A549 treated with AZD2906 at 1 μM for 4 hours (cell line): ENCODE results near the gene DNAH2. TPM values are rescaled to one million over a fixed set of nuclear protein-coding genes. Genes with fewer than 3 reads are reported as not detected.

Experiments used
- total RNA-seq: library from RNA; stranded (reverse); fragments of 200-300 nt; extraction: Qiagen RNA extraction; gene quantifications from 5 replicates; pipeline ENCODE4 v1.2.3, GENCODE V29; 2022

The DNAH2 gene, protein sequence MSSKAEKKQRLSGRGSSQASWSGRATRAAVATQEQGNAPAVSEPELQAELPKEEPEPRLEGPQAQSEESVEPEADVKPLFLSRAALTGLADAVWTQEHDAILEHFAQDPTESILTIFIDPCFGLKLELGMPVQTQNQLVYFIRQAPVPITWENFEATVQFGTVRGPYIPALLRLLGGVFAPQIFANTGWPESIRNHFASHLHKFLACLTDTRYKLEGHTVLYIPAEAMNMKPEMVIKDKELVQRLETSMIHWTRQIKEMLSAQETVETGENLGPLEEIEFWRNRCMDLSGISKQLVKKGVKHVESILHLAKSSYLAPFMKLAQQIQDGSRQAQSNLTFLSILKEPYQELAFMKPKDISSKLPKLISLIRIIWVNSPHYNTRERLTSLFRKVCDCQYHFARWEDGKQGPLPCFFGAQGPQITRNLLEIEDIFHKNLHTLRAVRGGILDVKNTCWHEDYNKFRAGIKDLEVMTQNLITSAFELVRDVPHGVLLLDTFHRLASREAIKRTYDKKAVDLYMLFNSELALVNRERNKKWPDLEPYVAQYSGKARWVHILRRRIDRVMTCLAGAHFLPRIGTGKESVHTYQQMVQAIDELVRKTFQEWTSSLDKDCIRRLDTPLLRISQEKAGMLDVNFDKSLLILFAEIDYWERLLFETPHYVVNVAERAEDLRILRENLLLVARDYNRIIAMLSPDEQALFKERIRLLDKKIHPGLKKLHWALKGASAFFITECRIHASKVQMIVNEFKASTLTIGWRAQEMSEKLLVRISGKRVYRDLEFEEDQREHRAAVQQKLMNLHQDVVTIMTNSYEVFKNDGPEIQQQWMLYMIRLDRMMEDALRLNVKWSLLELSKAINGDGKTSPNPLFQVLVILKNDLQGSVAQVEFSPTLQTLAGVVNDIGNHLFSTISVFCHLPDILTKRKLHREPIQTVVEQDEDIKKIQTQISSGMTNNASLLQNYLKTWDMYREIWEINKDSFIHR (N-terminal part only)
- 0.02 to 0.05 TPM (median 0.03 TPM) in 5 replicates for total RNA-seq

DNA sequence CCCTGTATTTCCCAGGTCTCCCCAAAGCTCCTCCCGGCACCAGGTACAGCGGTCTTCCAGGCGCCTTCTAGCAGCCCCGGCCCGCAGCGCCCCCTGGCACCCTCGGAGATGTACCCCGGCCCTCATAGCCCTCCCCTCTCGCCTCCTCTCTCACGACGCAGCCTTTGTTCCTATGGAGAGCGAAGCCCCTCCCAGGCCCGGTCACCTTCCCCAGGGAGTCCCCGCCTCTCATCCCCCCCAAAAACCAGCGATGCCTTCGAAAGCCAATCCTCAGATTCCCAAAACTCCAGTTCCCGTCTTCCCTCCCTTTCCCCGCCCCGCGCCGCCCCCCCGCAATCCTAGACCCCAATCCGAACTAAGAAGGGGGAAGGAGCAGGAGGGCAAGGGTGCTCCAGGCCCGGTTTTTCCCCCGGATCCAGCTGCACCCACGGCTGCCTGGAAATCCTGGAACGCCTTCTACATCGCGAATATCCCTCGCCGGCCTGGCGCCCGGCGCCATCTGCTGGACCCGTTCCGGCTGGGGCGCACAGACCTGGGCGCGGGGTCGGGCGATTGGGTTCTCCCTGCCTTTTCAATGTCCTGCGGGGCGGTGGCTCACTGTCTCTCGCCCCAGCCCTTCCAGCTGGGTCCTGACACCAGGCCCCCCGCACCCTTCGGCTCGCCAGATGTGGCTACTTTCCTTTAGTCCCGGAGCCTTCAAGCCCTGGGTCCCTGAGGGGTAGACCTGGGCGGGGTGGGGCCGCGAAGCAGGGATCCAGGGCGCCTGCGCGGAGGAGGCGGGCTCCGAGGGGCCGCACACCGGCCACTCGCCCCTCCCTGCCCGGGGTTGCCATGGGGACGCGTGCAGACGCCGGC, at the start of gene DNAH2:
DNAH2 (plus strand) TSS at position 844 of the 855 bp plus-strand sequence. CDS start 1,991 bp downstream, outside the sequence.

DNA sequence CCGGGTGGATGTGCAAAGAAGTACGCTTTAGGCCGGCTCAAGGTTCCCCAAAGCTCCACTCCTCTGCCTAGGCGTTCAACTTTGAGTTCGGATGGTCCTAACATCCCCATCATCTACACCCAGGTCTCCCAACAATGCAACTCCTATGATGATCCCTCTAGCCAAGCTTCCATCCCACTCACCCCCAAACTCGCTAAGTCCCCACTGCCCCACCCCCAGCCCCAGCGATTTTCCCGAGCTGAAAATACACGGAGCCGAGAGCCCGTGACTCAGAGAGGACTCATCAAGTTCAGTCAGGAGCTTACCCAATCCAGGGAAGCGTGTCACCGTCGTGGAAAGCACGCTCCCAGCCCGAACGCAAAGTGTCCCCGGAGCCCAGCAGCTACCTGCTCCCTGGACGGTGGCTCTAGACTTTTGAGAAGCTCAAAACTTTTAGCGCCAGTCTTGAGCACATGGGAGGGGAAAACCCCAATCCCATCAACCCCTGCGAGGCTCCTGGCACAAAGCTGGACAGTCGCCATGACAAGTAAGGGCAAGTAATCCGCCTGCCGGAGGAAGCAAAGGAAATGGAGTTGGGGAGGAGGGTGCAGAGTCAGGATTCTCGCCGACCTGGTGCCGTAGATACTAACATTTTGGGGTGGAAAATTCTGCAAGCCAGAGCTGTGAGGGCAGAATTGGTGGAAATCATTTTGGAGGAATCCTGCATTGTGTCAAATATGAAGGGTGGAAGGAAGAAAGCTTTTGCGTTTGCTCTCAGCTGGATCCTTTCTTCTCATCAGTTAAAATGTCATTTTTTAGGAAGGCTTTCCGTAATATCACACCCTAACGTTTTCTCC, 30.3 kb upstream of the DNAH2 start, which contains the start of gene TP53:
TP53 (minus strand) TSS at position 419 of the 836 bp plus-strand sequence. CDS start 10,896 bp downstream, outside the sequence.

DNA sequence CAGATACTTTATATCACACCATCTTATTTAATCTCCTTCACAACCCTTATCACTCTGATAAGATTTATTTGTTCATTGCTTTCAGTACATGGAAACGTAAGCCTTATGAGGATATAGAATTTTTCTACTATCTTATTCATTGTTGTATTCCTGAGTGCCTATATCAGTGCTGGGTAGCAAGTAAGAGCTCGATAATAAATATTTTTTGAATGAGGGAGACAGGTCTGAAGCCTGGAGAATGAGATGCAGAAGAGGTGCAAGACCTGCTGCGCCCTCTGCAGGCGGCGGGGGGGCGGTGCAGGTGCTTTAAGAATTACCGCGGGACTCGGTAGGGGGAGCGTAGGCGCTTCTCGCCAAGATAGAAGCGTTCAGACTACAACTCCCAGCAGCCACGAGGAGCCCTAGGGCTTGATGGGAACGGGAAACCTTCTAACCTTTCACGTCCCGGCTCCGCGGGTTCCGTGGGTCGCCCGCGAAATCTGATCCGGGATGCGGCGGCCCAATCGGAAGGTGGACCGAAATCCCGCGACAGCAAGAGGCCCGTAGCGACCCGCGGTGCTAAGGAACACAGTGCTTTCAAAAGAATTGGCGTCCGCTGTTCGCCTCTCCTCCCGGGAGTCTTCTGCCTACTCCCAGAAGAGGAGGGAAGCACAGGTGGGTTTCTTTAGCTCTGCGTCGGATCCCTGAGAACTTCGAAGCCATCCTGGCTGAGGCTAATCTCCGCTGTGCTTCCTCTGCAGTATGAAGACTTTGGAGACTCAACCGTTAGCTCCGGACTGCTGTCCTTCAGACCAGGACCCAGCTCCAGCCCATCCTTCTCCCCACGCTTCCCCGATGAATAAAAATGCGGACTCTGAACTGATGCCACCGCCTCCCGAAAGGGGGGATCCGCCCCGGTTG, 29.4 kb upstream of the DNAH2 start, which contains the start of gene WRAP53:
WRAP53 (plus strand) TSS at position 570 of the 900 bp plus-strand sequence; CDS start at position 742, 172 bp downstream.

DNA sequence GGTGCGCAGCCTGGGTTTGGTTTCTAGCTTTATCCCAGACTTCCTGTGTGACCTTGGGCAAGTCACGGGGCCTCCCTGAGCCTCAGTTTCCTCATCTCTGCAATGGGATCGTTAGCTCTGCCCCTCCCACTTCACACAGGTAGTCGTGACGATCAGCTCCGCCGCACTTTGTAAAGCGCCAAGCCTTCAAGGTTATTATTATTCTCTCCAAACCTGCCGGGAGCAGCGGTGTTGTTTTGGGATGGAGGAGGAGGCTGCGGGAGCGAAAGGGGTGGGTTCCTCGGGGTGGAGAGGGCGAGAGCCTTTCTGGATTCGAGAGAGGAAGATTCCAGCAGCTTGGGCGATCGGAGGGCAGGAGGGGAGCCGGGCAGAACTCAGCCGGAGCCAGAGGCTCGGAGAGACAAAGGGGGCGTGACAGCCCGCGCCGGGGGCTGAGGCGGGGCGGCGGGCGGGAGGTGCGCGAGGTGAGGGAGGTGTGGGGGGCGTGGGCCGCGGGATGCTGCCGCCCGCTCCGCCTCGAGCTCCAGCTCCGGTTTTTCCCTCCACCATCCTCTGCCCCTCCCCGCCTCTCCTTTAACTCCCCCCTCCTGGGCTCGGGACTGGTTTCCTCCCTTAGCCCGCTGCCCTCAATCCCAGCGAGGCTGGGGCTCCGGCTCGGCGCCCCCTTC, 12.8 kb upstream of the DNAH2 start, which contains the start of gene EFNB3:
EFNB3 (plus strand) TSS at position 602 of the 668 bp plus-strand sequence. CDS start 397 bp downstream, outside the sequence.

DNA sequence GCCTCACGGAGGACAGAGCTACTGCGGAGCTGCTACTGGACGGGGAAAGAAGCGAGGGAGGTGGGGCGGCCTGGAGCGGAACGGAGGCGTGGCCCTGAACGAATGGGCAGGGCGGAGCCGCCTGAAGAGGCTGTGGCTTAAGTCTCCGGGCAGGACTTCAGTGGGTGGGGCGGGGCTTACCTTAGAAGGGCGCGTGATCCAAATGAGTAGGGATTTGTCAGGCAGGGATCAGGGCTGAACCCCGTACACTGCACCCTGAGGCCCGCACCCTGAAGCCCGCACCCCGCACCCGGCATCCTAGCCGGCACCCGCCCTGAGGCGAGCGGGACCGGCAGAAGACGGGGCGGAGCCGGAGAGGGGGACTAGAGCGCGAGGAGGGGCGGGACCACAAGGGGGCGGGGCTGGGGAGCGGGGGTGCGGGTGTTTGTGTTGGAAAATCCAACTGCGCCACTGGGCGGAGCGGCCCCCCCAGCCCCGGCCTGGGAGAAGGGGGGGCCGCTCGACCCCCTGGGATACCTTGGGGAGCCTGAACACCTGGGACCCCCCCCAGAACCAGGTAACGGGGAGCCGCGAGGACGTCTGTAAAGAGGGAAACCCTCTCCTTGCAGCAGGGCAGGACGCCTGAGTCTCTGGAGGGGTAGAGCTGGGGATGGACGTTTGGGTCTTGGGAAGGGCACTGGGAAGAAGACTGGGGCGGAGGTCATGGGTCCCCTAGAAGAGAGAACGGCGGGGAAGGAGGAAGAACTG, 116.4 kb downstream of the DNAH2 start, which contains the start of gene KDM6B:
KDM6B (plus strand) TSS at position 423 of the 747 bp plus-strand sequence. CDS start 11,338 bp downstream, outside the sequence.

DNA sequence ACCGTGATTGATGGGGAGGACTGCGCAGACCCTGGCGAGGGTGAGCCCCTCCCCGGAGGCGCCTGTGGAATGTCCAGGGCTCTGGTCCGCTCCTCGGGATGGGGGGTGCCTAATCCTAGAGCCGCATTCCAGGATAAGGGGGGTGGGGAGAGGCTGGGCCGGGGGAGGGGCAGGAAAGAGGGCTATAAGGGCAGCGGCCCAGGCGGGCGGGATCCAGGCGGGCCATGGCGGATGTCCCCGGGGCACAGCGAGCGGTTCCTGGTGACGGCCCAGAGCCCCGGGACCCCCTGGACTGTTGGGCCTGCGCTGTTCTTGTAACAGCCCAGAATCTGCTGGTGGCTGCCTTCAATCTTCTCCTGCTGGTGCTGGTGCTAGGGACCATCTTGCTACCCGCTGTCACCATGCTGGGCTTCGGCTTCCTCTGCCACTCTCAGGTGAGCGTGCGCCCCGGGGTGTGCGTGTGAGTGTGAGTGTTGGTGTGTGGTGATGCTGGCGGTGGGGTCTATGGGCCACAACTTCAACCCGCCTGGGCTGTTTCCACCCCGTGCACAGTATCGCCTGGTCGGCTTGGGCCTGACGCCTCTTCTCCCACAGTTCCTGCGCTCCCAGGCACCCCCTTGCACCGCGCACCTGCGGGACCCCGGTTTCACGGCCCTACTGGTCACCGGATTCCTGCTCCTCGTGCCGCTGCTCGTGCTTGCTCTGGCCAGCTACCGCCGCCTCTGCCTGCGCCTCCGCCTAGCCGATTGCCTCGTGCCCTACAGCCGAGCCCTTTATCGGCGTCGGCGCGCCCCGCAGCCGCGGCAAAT, 137.5 kb downstream of the DNAH2 start, which contains the start of gene TMEM88:
TMEM88 (plus strand) TSS at position 216 of the 809 bp plus-strand sequence; CDS start at position 225, 9 bp downstream.

DNA sequence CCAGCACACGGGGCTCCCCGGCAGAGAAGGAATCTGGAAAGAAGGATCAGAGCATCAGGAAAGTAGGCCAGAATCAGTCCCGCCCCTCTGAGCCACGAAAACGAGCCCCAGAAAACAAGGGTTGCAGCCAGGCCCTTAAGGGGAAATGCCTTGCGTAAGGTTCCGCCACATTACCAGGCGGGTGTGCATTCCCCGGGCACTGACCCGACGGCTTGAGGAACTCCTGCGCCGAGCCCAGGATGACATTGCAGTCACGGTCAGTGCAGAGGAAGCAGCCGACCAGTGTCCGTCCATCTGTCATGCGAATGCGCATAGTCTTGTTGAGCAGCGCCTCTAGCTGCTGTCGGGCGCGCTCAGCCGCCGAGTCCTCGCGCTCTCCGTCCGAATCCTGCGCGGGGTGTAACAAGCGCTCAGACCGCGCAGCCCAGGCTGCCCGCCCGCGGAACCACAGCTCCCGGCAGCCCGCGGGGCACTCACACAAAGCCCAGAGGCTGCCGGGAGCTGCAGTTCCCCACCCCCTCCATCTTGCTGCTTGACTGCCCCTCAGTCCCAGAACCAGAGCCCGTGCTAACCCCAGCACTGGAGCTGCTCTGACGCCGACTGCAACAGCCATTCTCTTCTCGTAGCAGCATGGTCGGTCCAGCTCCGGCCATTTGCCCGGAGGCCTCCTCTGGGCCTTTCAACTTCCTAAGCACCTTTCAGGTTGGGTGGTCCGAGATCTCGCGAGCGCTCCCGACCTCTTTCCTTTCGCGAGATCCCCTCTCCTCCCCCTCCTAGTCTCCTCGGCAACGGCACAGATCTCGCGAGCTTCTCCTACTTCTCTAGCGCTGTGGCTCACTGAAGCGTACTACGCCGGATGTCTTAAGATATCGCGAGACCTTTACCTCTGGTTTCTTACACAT, 139.5 kb downstream of the DNAH2 start, which contains the start of gene NAA38:
NAA38 (minus strand) TSS at position 749 of the 902 bp plus-strand sequence; CDS start at position 653, 96 bp downstream.

DNA sequence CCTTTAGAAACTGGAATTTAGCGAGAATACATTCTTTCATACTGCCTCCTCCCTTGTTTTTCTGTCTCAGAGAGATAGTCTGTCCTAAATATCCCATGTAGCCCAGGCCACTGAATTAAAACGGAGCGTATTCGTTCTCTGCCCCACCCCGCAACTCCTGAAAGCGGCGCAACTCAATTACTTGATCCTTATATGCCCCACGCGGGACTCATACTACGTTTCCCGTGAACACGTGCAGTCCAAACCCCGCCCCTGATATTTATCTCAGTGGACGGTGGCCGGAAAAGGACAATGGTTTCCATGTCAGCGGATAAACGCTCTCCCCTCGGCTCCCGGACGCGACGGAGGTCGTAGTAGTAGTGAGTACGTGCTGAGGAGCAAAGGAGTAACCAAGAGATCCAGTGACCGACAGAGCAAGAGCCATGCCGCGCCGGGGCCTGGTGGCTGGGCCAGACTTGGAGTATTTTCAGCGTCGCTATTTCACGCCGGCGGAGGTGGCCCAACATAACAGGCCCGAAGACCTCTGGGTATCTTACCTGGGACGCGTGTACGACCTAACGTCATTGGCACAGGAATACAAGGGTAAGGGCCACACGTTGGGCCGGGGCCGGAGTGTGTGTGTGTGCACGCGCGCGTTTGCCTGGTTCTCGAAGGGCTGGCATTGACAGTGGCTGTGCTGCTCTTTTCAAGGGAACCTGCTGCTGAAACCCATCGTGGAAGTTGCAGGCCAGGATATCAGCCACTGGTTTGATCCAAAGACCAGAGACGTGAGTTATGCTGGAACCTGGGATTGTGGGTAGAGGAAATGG, 140.4 kb downstream of the DNAH2 start, which contains the start of gene CYB5D1:
CYB5D1 (plus strand) TSS at position 291 of the 809 bp plus-strand sequence; CDS start at position 423, 132 bp downstream.

Other genes with a start within 250 kb of the DNAH2 start
- gene ZBTB4, start 238.1 kb upstream of the DNAH2 start, total RNA-seq: 21.0 to 25.5 TPM (median 24.1 TPM) in 5 replicates
- not detected in 5 replicates for gene SLC35G6, start 236.3 kb upstream of the DNAH2 start, total RNA-seq
- gene POLR2A, start 233.4 kb upstream of the DNAH2 start, total RNA-seq: 72.5 to 86.2 TPM (median 79.8 TPM) in 5 replicates
- 8.2 to 13.3 TPM (median 13.0 TPM) in 5 replicates for gene TNFSF12, start 168.7 kb upstream of the DNAH2 start, total RNA-seq
- gene TNFSF13, start 159.0 kb upstream of the DNAH2 start, total RNA-seq: 0.49 to 1.1 TPM (median 0.68 TPM) in 5 replicates
- gene SENP3, start 155.8 kb upstream of the DNAH2 start, total RNA-seq: 84.9 to 95.8 TPM (median 95.7 TPM) in 5 replicates
- gene CD68, start 138.1 kb upstream of the DNAH2 start, total RNA-seq: 27.0 to 34.4 TPM (median 31.4 TPM) in 5 replicates
- gene MPDU1, start 133.9 kb upstream of the DNAH2 start, total RNA-seq: 111 to 143 TPM (median 116 TPM) in 5 replicates
- gene SOX15, start 127.7 kb upstream of the DNAH2 start, total RNA-seq: 0.16 to 0.52 TPM (median 0.31 TPM) in 5 replicates
- gene FXR2, start 102.8 kb upstream of the DNAH2 start, total RNA-seq: 47.5 to 56.4 TPM (median 54.2 TPM) in 5 replicates
- gene SAT2, start 89.9 kb upstream of the DNAH2 start, total RNA-seq: 60.3 to 85.9 TPM (median 73.8 TPM) in 5 replicates
- 0.45 to 0.90 TPM (median 0.73 TPM) in 5 replicates for gene SHBG, start 87.6 kb upstream of the DNAH2 start, total RNA-seq
- 0.15 to 0.33 TPM (median 0.22 TPM) in 5 replicates for gene ATP1B2, start 66.8 kb upstream of the DNAH2 start, total RNA-seq
- 42.0 to 45.0 TPM (median 44.1 TPM) in 5 replicates for gene TP53, start 30.3 kb upstream of the DNAH2 start, total RNA-seq
- 31.4 to 42.9 TPM (median 39.7 TPM) in 5 replicates for gene WRAP53, start 29.3 kb upstream of the DNAH2 start, total RNA-seq
- 1.2 to 1.6 TPM (median 1.3 TPM) in 5 replicates for gene EFNB3, start 12.5 kb upstream of the DNAH2 start, total RNA-seq
- 11.9 to 15.7 TPM (median 13.1 TPM) in 5 replicates for gene KDM6B, start 116.5 kb downstream of the DNAH2 start, total RNA-seq
- 0.20 to 0.89 TPM (median 0.71 TPM) in 5 replicates for gene TMEM88, start 137.3 kb downstream of the DNAH2 start, total RNA-seq
- gene NAA38, start 139.8 kb downstream of the DNAH2 start, total RNA-seq: 161 to 242 TPM (median 226 TPM) in 5 replicates
- 17.9 to 20.5 TPM (median 18.6 TPM) in 5 replicates for gene CYB5D1, start 140.3 kb downstream of the DNAH2 start, total RNA-seq
- 54.9 to 60.9 TPM (median 60.5 TPM) in 5 replicates for gene CHD3, start 171.0 kb downstream of the DNAH2 start, total RNA-seq
- gene RNF227, start 198.5 kb downstream of the DNAH2 start, total RNA-seq: 1.4 to 1.8 TPM (median 1.5 TPM) in 5 replicates
- gene KCNAB3, start 212.1 kb downstream of the DNAH2 start, total RNA-seq: 1.3 to 3.3 TPM (median 2.2 TPM) in 5 replicates
- 325 to 343 TPM (median 332 TPM) in 5 replicates for gene TRAPPC1, start 214.2 kb downstream of the DNAH2 start, total RNA-seq
- gene CNTROB, start 214.5 kb downstream of the DNAH2 start, total RNA-seq: 37.9 to 48.3 TPM (median 41.6 TPM) in 5 replicates